H1 (cell line): ENCODE data around the gene YAF2. TPM values are rescaled to one million over a fixed set of nuclear protein-coding genes. Genes with fewer than 3 reads are reported as not detected.
"Not testable (repeated sequence)": the region's sequence is repeated elsewhere in the genome, so short reads cannot be mapped to it uniquely, and the experiment has no call there.

Experiments
- CTCF ChIA-PET: fragments of 300-600 bp; sonication (Branson Sonifier 250); formaldehyde crosslinking; loops from one replicate; lab custom pipeline; 2021; ENCODE audit not compliant: partially characterized antibody; lab: Charles Lee
- POLR2A ChIA-PET: fragments of 300-600 bp; sonication (Branson Sonifier 250); formaldehyde crosslinking; loops from one replicate; lab custom pipeline; 2021; ENCODE audit warnings: inconsistent platforms; ENCODE audit not compliant: partially characterized antibody; lab: Charles Lee
- DNase-seq, 2 experiments: peaks; one replicate each; pipeline versions ENCODE4 v3.0.0 to v3.0.0-alpha.2; 2010 to 2022; ENCODE audit warnings: low spot score in 2 of 2, low read depth in 1 of 2, mixed read lengths in 1 of 2
- FAIRE-seq: peaks from 2 replicates; lab custom pipeline; 2011; peaks lifted over from hg19 to GRCh38; lab: Jason Lieb, UNC
- H2AFZ ChIP-seq: 2 replicates; pipeline ENCODE4 v1.8.1; 2012; ENCODE audit warnings: low read length, inconsistent platforms
- H2AK5ac ChIP-seq: 2 replicates; pipeline ENCODE4 v1.6.1; 2013; ENCODE audit warnings: low read depth, low read length
- H2BK120ac ChIP-seq: replicated peaks from 2 replicates; pipeline ENCODE3; 2013; ENCODE audit warnings: low read depth, low read length, inconsistent platforms
- H2BK12ac ChIP-seq: 2 replicates; pipeline ENCODE4 v1.6.1; 2013; ENCODE audit warnings: low read depth, low read length
- H2BK15ac ChIP-seq: 2 replicates; pipeline ENCODE4 v1.6.1; 2013; ENCODE audit warnings: low read length
- H2BK20ac ChIP-seq: 2 replicates; pipeline ENCODE4 v1.6.1; 2013; ENCODE audit warnings: low read length
- H2BK5ac ChIP-seq: 2 replicates; pipeline ENCODE4 v1.6.1; 2013; ENCODE audit warnings: low read depth, low read length
- H3K14ac ChIP-seq: 2 replicates; pipeline ENCODE4 v1.6.1; 2013; ENCODE audit warnings: inconsistent platforms; ENCODE audit not compliant: insufficient read length
- H3K18ac ChIP-seq: 2 replicates; pipeline ENCODE4 v1.6.1; 2013; ENCODE audit warnings: low read length; ENCODE audit errors: extremely low read depth
- H3K23ac ChIP-seq: 2 replicates; pipeline ENCODE4 v1.6.1; 2013; ENCODE audit warnings: inconsistent platforms; ENCODE audit not compliant: insufficient read length
- H3K23me2 ChIP-seq: 2 replicates; pipeline ENCODE4 v1.6.1; 2013; ENCODE audit warnings: low read depth, low read length
- H3K27ac ChIP-seq: 2 replicates; pipeline ENCODE4 v1.6.1; 2011; ENCODE audit warnings: low read depth, low read length, inconsistent platforms
- H3K27me3 ChIP-seq, 4 experiments: replicated peaks in 1 of 4; 1 replicate in 1 of 4; 2 replicates in 3 of 4; pipeline versions ENCODE4 v1.6.1 to v1.8.1; 2011 to 2013; ENCODE audit warnings: low read length in 3 of 4, mild to moderate bottlenecking in 3 of 4, inconsistent platforms in 2 of 4, mixed read lengths in 2 of 4, moderate library complexity in 1 of 4; ENCODE audit not compliant: control insufficient read depth in 3 of 4, insufficient read depth in 3 of 4; ENCODE audit errors: extremely low read depth in 1 of 4
- H3K36me3 ChIP-seq, 4 experiments: 2 replicates each; pipeline versions ENCODE4 v1.6.1 to v1.8.1; 2011 to 2013; ENCODE audit warnings: mild to moderate bottlenecking in 4 of 4, low read length in 3 of 4, moderate library complexity in 2 of 4, control low read depth in 1 of 4, inconsistent platforms in 1 of 4; ENCODE audit not compliant: insufficient read depth in 4 of 4, control insufficient read depth in 2 of 4
- H3K4ac ChIP-seq: replicated peaks from 2 replicates; pipeline ENCODE3; 2013; ENCODE audit warnings: low read length, low read depth, mixed read lengths, inconsistent platforms; ENCODE audit not compliant: insufficient read length
- H3K4me1 ChIP-seq, 4 experiments: replicated peaks in 1 of 4; 1 replicate in 1 of 4; 2 replicates in 3 of 4; pipeline versions ENCODE4 v1.6.1 to v1.8.1; 2011 to 2013; ENCODE audit warnings: low read length in 3 of 4, inconsistent platforms in 2 of 4, mixed read lengths in 1 of 4; ENCODE audit not compliant: insufficient read depth in 4 of 4, control insufficient read depth in 3 of 4
- H3K4me2 ChIP-seq, 2 experiments: 2 replicates each; pipeline versions ENCODE4 v1.6.1 to v1.8.1; 2011 to 2013; ENCODE audit warnings: low read depth in 2 of 2, low read length in 2 of 2, control low read depth in 1 of 2, inconsistent platforms in 1 of 2, mild to moderate bottlenecking in 1 of 2; ENCODE audit not compliant: insufficient read depth in 1 of 2
- H3K4me3 ChIP-seq, 4 experiments: fragments of 200-600, 300-600 bp in 1 of 4; sonication (generic), shearing (Covaris generic), sonication (Bioruptor Twin) in 1 of 4; 2 replicates each; pipeline versions ENCODE4 v1.5.1 to v1.8.1; 2011 to 2016; ENCODE audit warnings: low read length in 4 of 4, low read depth in 3 of 4, control low read depth in 2 of 4, inconsistent platforms in 2 of 4, mild to moderate bottlenecking in 2 of 4, mixed read lengths in 1 of 4, moderate library complexity in 1 of 4; ENCODE audit not compliant: insufficient read depth in 2 of 4; ENCODE audit errors: extremely low read depth in 1 of 4
- H3K56ac ChIP-seq: replicated peaks from 2 replicates; pipeline ENCODE3; 2013; ENCODE audit warnings: low read depth, mild to moderate bottlenecking, mixed read lengths, low read length, inconsistent platforms; ENCODE audit not compliant: insufficient read length
- H3K79me1 ChIP-seq: 2 replicates; pipeline ENCODE4 v1.6.1; 2013; ENCODE audit warnings: low read depth, low read length, control low read depth
- H3K79me2 ChIP-seq, 2 experiments: 2 replicates each; pipeline versions ENCODE4 v1.6.1 to v1.8.1; 2012 to 2013; ENCODE audit warnings: low read length in 2 of 2, mild to moderate bottlenecking in 2 of 2, inconsistent platforms in 1 of 2; ENCODE audit not compliant: insufficient read depth in 2 of 2, control insufficient read depth in 1 of 2
- H3K9ac ChIP-seq, 4 experiments: replicated peaks in 1 of 4; 1 replicate in 1 of 4; 2 replicates in 3 of 4; pipeline versions ENCODE4 v1.6.1 to v1.8.1; 2011 to 2013; ENCODE audit warnings: low read depth in 3 of 4, low read length in 3 of 4, control low read depth in 2 of 4, mild to moderate bottlenecking in 2 of 4, moderate library complexity in 2 of 4, inconsistent platforms in 1 of 4; ENCODE audit errors: extremely low read depth in 1 of 4
- H3K9me3 ChIP-seq, 2 experiments: 2 replicates each; pipeline versions ENCODE4 v1.6.1 to v1.8.1; 2012 to 2013; ENCODE audit warnings: mild to moderate bottlenecking in 2 of 2, moderate library complexity in 2 of 2, control low read depth in 1 of 2, inconsistent platforms in 1 of 2, low read depth in 1 of 2, low read length in 1 of 2, mixed read lengths in 1 of 2; ENCODE audit not compliant: insufficient read depth in 2 of 2
- H4K20me1 ChIP-seq, 2 experiments: replicated peaks in 1 of 2; 2 replicates each; pipeline versions ENCODE3 to v1.8.1; 2011 to 2013; ENCODE audit warnings: inconsistent platforms in 2 of 2, low read length in 2 of 2, mild to moderate bottlenecking in 1 of 2; ENCODE audit not compliant: insufficient read depth in 2 of 2, control insufficient read depth in 1 of 2
- H4K5ac ChIP-seq: 2 replicates; pipeline ENCODE4 v1.6.1; 2013; ENCODE audit warnings: low read length, low read depth, mixed read lengths, inconsistent platforms; ENCODE audit not compliant: insufficient read length
- H4K8ac ChIP-seq: 2 replicates; pipeline ENCODE4 v1.8.0; 2013; ENCODE audit warnings: mild to moderate bottlenecking, moderate library complexity, low read length, inconsistent platforms; ENCODE audit not compliant: insufficient read depth; ENCODE audit errors: extremely low read depth
- H4K91ac ChIP-seq: replicated peaks from 2 replicates; pipeline ENCODE3; 2013; ENCODE audit warnings: low read length, mixed read lengths, inconsistent platforms; ENCODE audit not compliant: insufficient read length
- WGBS, 2 experiments: shearing (Covaris generic) in 1 of 2; methylation state at CpG; one replicate each; pipeline versions ENCODE4 v1.1.6 to v1.1.7; 2013 to 2015; ENCODE audit warnings: low lambda C conversion rate in 2 of 2, mixed read lengths in 2 of 2, inconsistent platforms in 1 of 2, low coverage in 1 of 2, missing lambda C conversion rate in 1 of 2; ENCODE audit not compliant: insufficient replicate concordance in 2 of 2, insufficient coverage in 1 of 2, insufficient read length in 1 of 2; ENCODE audit errors: extremely low coverage in 1 of 2, missing lambda C conversion rate in 1 of 2; 5-methylcytosine and 5-hydroxymethylcytosine counted together
- polyA plus RNA-seq, 7 experiments: library from polyadenylated mRNA; depleted of rRNA in 3 of 7; stranded (reverse) in 5 of 7; unstranded in 2 of 7; fragments of >200 nt in 5 of 7; fragments of 200-250 nt in 2 of 7; gene quantifications; 1 replicate in 5 of 7; 2 replicates in 1 of 7; 4 replicates in 1 of 7; pipeline versions ENCODE4 v1.2.1 to v1.2.3, GENCODE V29; 2011 to 2013; ENCODE audit warnings: missing spikeins in 2 of 7, mixed read lengths in 2 of 7
- total RNA-seq: library from RNA; stranded (reverse); fragmentation: NEBNext Ultra II Directional; extraction: Animal tissue kit (Norgen Biotek cat#: 25700); gene quantifications from 2 replicates; pipeline ENCODE4 v1.2.1, GENCODE V29; 2021

YAF2 gene
- total and polyA plus RNA-seq, 2 of the 8 experiments (the other 6 are each of a cell fraction or from before 2014, with no cell fraction given), result 0.50 to 2.2 TPM

GRCh38 chr12:42252645-42253044 is 14.6 kb upstream of the YAF2 start:
- H4K20me1 ChIP-seq, H2BK12ac ChIP-seq, H3K4me3 ChIP-seq, H3K36me3 ChIP-seq, H3K23ac ChIP-seq, H3K27ac ChIP-seq, H3K4me2 ChIP-seq, POLR2A ChIA-PET, H3K14ac ChIP-seq, H2BK20ac ChIP-seq, H3K79me1 ChIP-seq, H4K5ac ChIP-seq, H2BK15ac ChIP-seq, H2AFZ ChIP-seq, H4K91ac ChIP-seq, H2BK120ac ChIP-seq, H3K4ac ChIP-seq, H3K23me2 ChIP-seq, H3K79me2 ChIP-seq, CTCF ChIA-PET, H4K8ac ChIP-seq, H3K9me3 ChIP-seq, DNase-seq, H3K56ac ChIP-seq, H3K27me3 ChIP-seq, H2AK5ac ChIP-seq, FAIRE-seq, H3K9ac ChIP-seq, H2BK5ac ChIP-seq, H3K4me1 ChIP-seq, H3K18ac ChIP-seq: not testable (repeated sequence)
- WGBS, 2 experiments, result 88% methylated on average over 1 of the region's 1 CpG; no CpG with 5 or more reads in 1 of the 2 experiments

- H3K27me3 ChIP-seq, result peaks cover 2 to 24% (median 19%) of the 10 kb centered on the region in 4 experiments; a peak in 6 of 7 replicates
- H3K56ac ChIP-seq, H4K20me1 ChIP-seq, H3K79me2 ChIP-seq, H3K36me3 ChIP-seq, H2AK5ac ChIP-seq, H3K4ac ChIP-seq, DNase-seq, H2BK12ac ChIP-seq, FAIRE-seq, H2AFZ ChIP-seq, H3K9me3 ChIP-seq, H2BK120ac ChIP-seq, H3K79me1 ChIP-seq, H3K27ac ChIP-seq, H3K18ac ChIP-seq, H4K5ac ChIP-seq, H3K4me3 ChIP-seq, H2BK5ac ChIP-seq, H4K91ac ChIP-seq, CTCF ChIA-PET, H2BK20ac ChIP-seq, H3K23ac ChIP-seq, H3K4me2 ChIP-seq, H3K4me1 ChIP-seq, H3K23me2 ChIP-seq, H3K9ac ChIP-seq, H4K8ac ChIP-seq, H2BK15ac ChIP-seq, H3K14ac ChIP-seq, POLR2A ChIA-PET: not testable (repeated sequence)
- WGBS, 2 experiments, result 85% methylated on average over 3 of the region's 3 CpGs; no CpG with 5 or more reads in 1 of the 2 experiments
These were observed 11.0 kb upstream of the YAF2 start for GRCh38 chr12:42249033-42249432.
